NB4 (cell line): ENCODE measurements around the gene CD4.

ENCODE experiments used
- DNase-seq: peaks from one replicate; pipeline ENCODE4 v3.0.0; 2010; ENCODE audit warnings: low read depth
- H3K4me3 ChIP-seq: one replicate; pipeline ENCODE4 v1.5.1; 2011; ENCODE audit warnings: mild to moderate bottlenecking, low read depth, low read length, moderate library complexity
- CTCF ChIP-seq: IDR thresholded peaks from one replicate; pipeline ENCODE4 v1.5.1; 2012; ENCODE audit warnings: low read depth, low read length
- MAX ChIP-seq: IDR thresholded peaks from 2 replicates; pipeline ENCODE4 v1.6.1; 2011; ENCODE audit warnings: low read depth, low read length
- MYC ChIP-seq: IDR thresholded peaks from 2 replicates; pipeline ENCODE4 v1.6.1; 2011; ENCODE audit warnings: low read depth, low read length
- POLR2A ChIP-seq: IDR thresholded peaks from 2 replicates; pipeline ENCODE4 v1.6.1; 2011; ENCODE audit warnings: mild to moderate bottlenecking; ENCODE audit not compliant: insufficient read length; ENCODE audit errors: extremely low read depth

Gene CD4

GRCh38 chr12:6832125-6832524, 42.8 kb downstream of the CD4 start:
- no peak for DNase-seq
- TF ChIP-seq CTCF (no peak), MYC (no peak), MAX (no peak), POLR2A (no peak)
- H3K4me3 ChIP-seq: no peak overlapping the region

GRCh38 chr12:6833189-6833890, 44.0 kb downstream of the CD4 start:
- DNase-seq: no peak
- no peak overlapping the region for H3K4me3 ChIP-seq
- TF ChIP-seq MYC: no peak
- TF ChIP-seq POLR2A: no peak
- no peak for TF ChIP-seq MAX
- TF ChIP-seq CTCF: no peak

- DNase-seq: no peak
- TF ChIP-seq MAX (no peak), CTCF (no peak), MYC (no peak)
- no peak overlapping the region for H3K4me3 ChIP-seq
Observed at GRCh38 chr12:6834254-6834653, 44.9 kb downstream of the CD4 start.

GRCh38 chr12:6834873-6835272, 45.5 kb downstream of the CD4 start:
- no peak overlapping the region for H3K4me3 ChIP-seq
- no peak for DNase-seq
- TF ChIP-seq POLR2A (no peak), MYC (no peak), MAX (no peak), CTCF (no peak)

GRCh38 chr12:6836851-6837250, 47.5 kb downstream of the CD4 start:
- H3K4me3 ChIP-seq: no peak overlapping the region
- TF ChIP-seq MYC (no peak), CTCF (no peak), MAX (no peak)
- DNase-seq: no peak
